ENCODE results near the gene LIX1. TPM values are rescaled to one million over a fixed set of nuclear protein-coding genes. Genes with fewer than 3 reads are reported as not detected.

LIX1 gene
- total RNA-seq, 1 experiment from 2014 or later: not detected

- no TSS peak for BruUV-seq (replicated peaks)
- H3K27ac Mint-ChIP-seq (ENCODE audit: unreplicated experiment): no peak overlapping the region
Observed at GRCh38 chr5:97042996-97043395, 99.4 kb downstream of the LIX1 start.

More at GRCh38 chr5:97042996-97043395, 99.4 kb downstream of the LIX1 start:
- Mint-ChIP-seq H3K4me1 (ENCODE audit: low read depth, unreplicated experiment) (peaks cover 26% of the 10 kb centered on the region), H3K9me3 (ENCODE audit: low read depth, unreplicated experiment) (no peaks in the 10 kb centered on the region), H3K36me3 (ENCODE audit: insufficient read depth, unreplicated experiment) (no peaks in the 10 kb centered on the region), H3K4me3 (ENCODE audit: low read depth, unreplicated experiment) (no peak overlapping the region), H3K27me3 (ENCODE audit: unreplicated experiment) (no peaks in the 10 kb centered on the region)
- DNase-seq: no peak
- intact Hi-C loops (cut with micrococcal nuclease; ENCODE audit: unreplicated experiment): loop anchor here (10.0 kb wide), 1 partner anchor 102 kb away; the partner anchor contains the start of gene LIX1
- CTCF ChIA-PET: no interaction called here
- no peak for TF ChIP-seq CTCF (IDR thresholded peaks at IDR 0.05; ENCODE audit: unreplicated experiment)

Other genes starting within 250 kb of the LIX1 start
- gene LNPEP, start 206.5 kb downstream of the LIX1 start, total RNA-seq (2022): 76.0 and 85.5 TPM in 2 replicates
- 28.6 and 33.0 TPM in 2 replicates for gene RIOK2, start 40.6 kb upstream of the LIX1 start, total RNA-seq (2022)